ENCODE data around the gene EHD3. TPM values are rescaled to one million over a fixed set of nuclear protein-coding genes. Genes with fewer than 3 reads are reported as not detected.
A peak's percentile ranks its signal among the peaks of the same experiment; 100 is the strongest.

EHD3 gene
- total RNA-seq, 2 experiments from 2014 or later = 0.54 to 0.60 TPM

DNA sequence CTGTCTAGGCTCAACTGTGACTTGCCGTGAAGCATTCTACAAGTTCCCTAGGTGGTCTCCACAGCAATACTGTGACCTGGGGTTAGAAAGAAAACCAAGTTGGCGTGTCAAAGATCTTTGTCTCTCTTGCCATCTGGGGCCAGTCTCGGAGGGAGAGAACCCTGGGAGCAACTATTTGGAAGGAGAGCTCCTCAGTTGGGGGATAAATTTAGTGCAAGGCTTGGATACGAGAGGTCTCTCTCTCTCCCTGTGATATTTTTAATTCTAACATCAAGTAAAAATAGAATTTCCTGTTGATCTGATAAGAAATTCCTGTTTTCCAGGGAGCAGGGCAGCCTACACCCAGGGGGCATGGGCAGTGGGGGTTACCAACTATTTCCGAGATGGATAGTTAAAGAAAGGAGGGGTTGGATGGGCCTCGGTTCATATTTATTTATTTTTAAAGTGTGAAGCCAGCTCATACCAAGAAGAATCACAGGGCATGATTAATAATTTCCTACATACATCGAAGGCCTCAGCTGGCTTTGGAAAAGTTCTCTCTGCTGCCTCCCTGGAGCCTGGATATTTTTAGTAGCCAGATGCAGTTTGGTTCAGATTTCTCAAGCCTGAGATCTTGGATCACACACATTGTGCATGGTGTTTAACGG, 62.8 kb downstream of the EHD3 start:
- no peak for TF ChIP-seq CTCF (IDR thresholded peaks at IDR 0.05)
- intact Hi-C loops (cut with micrococcal nuclease) = no loop called here
- ChIA-PET CTCF (interaction anchor here (0.8 to 1.0 kb wide), 3 partner anchors 14 to 586 kb away, joined by 3 read pairs; no protein-coding TSS in a partner anchor), POLR2A (interaction anchor here (0.7 kb wide), 1 partner anchor 10 kb away, joined by 4 read pairs; no protein-coding TSS in a partner anchor)
- Mint-ChIP-seq H3K36me3 (ENCODE audit: low read depth) (no peaks in the 10 kb centered on the region), H3K4me1 (ENCODE audit: low read depth) (peaks cover 3% of the 10 kb centered on the region), H3K4me3 (no peak overlapping the region), H3K27ac (no peak overlapping the region), H3K27me3 (no peaks in the 10 kb centered on the region), H3K9me3 (no peaks in the 10 kb centered on the region)
- ATAC-seq (no peak), DNase-seq (no peak)

DNA sequence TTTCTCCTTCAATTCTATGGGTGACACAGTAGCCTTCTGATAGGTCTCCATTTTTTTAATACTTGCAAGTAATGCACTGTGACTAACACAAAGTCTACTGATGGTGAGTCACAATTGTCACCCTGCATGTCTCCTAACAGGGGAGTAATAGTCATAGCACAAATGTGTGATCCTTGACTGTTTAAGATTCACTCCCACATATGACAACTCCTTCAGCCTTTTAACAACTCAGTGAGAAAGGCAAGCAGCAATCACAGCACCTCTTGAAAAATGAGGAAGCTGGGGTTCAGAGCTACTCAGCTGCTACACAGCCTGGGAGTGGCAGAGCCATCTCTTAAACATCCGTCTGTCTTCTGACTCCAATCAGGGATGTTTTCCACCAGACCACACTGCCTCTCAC, 63.8 kb downstream of the EHD3 start:
- peak; percentile 91 for ATAC-seq
- Mint-ChIP-seq H3K4me3 (no peak overlapping the region), H3K9me3 (no peaks in the 10 kb centered on the region), H3K27ac (no peak overlapping the region), H3K4me1 (ENCODE audit: low read depth) (peaks cover 3% of the 10 kb centered on the region), H3K36me3 (ENCODE audit: low read depth) (no peaks in the 10 kb centered on the region), H3K27me3 (no peaks in the 10 kb centered on the region)
- DNase-seq = no peak
- POLR2A ChIA-PET = no interaction called here
- CTCF ChIA-PET = interaction anchor here (1.0 kb wide), 1 partner anchor 587 kb away, joined by 3 read pairs; no protein-coding TSS in a partner anchor
- intact Hi-C loops (cut with micrococcal nuclease) = no loop called here
- TF ChIP-seq CTCF (IDR thresholded peaks at IDR 0.05) = no peak

- Mint-ChIP-seq H3K27ac (no peak overlapping the region), H3K27me3 (no peaks in the 10 kb centered on the region), H3K4me1 (ENCODE audit: low read depth) (peaks cover 3% of the 10 kb centered on the region), H3K9me3 (no peaks in the 10 kb centered on the region), H3K4me3 (no peak overlapping the region), H3K36me3 (ENCODE audit: low read depth) (no peaks in the 10 kb centered on the region)
- ATAC-seq = no peak
- ChIA-PET CTCF (no interaction called here), POLR2A (no interaction called here)
- no peak for DNase-seq
- no peak for TF ChIP-seq CTCF (IDR thresholded peaks at IDR 0.05)
- intact Hi-C loops (cut with micrococcal nuclease) = no loop called here
Observed at GRCh38 chr2:31299547-31299946, 65.6 kb downstream of the EHD3 start.

GRCh38 chr2:31300309-31300708, 66.4 kb downstream of the EHD3 start:
- ATAC-seq (no peak), DNase-seq (no peak)
- Mint-ChIP-seq H3K36me3 (ENCODE audit: low read depth) (no peaks in the 10 kb centered on the region), H3K27ac (no peak overlapping the region), H3K27me3 (no peaks in the 10 kb centered on the region), H3K4me3 (no peak overlapping the region), H3K9me3 (no peaks in the 10 kb centered on the region), H3K4me1 (ENCODE audit: low read depth) (peaks cover 3% of the 10 kb centered on the region)
- ChIA-PET CTCF (no interaction called here), POLR2A (no interaction called here)
- intact Hi-C loops (cut with micrococcal nuclease) = no loop called here
- TF ChIP-seq CTCF (IDR thresholded peaks at IDR 0.05) = no peak

- ATAC-seq = no peak
- intact Hi-C loops (cut with micrococcal nuclease) = no loop called here
- ChIA-PET POLR2A (no interaction called here), CTCF (interaction anchor here (0.8 to 1.1 kb wide), 2 partner anchors 10 to 133 kb away, joined by 3 read pairs; no protein-coding TSS in a partner anchor)
- DNase-seq = no peak
- no peak for TF ChIP-seq CTCF (IDR thresholded peaks at IDR 0.05)
- no peaks in the 10 kb centered on the region for H3K36me3 Mint-ChIP-seq (ENCODE audit: low read depth)
- H3K27me3 Mint-ChIP-seq = peaks cover 9% of the 10 kb centered on the region
- H3K9me3 Mint-ChIP-seq = no peaks in the 10 kb centered on the region
- no peak overlapping the region for H3K4me3 Mint-ChIP-seq
- H3K4me1 Mint-ChIP-seq (ENCODE audit: low read depth) = no peaks in the 10 kb centered on the region
- H3K27ac Mint-ChIP-seq = no peak overlapping the region
Observed at GRCh38 chr2:31302940-31303563, 69.1 kb downstream of the EHD3 start.

Data from activated CD8-positive, alpha-beta T cell treated with anti-CD3 and anti-CD28 coated beads for 36 hours (primary cell).